Measurements from ENCODE around the gene CHST5. TPM values are rescaled to one million over a fixed set of nuclear protein-coding genes. Genes with fewer than 3 reads are reported as not detected.
"Not testable (repeated sequence)": the region's sequence is repeated elsewhere in the genome, so short reads cannot be mapped to it uniquely, and the experiment has no call there.

Gene CHST5
- total and polyA plus RNA-seq, 7 experiments from 2014 or later, result not detected

DNA sequence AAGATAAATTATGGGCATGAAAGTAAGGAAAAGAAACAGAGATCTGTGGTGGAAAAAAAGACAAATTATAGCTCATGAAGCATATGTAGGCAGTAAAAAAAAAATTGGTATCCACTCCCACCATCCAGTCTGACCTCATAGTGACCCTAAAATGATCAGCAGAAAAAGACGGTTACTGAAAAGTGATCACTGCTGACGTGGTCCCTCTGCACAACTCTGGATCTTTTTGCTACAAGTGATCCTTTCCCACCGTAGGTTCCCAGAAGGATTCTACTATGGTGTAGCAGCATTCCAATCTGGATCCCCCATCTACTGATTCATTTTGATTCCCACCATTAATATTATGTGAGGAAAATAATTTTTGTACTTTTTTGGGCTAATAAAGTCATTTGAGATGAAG lies 29.8 kb downstream of the CHST5 start:
- Histone ChIP-seq H3K9me3 (ENCODE audit: control insufficient read depth in 2 of 3, low read length in 3 of 3) (no peaks in the 10 kb centered on the region), H3K4me3 (ENCODE audit: low read length) (no peak overlapping the region), H3K27ac (ENCODE audit: low read depth, low read length) (no peak overlapping the region), H3K27me3 (ENCODE audit: control insufficient read depth in 2 of 2, insufficient read depth in 2 of 2, low read length in 2 of 2) (no peaks in the 10 kb centered on the region), H3K4me1 (ENCODE audit: control insufficient read depth in 2 of 2, insufficient read depth in 2 of 2, low read length in 2 of 2) (no peaks in the 10 kb centered on the region), H3K36me3 (ENCODE audit: control insufficient read depth in 2 of 3, insufficient read depth in 3 of 3, low read length in 3 of 3) (no peaks in the 10 kb centered on the region)
- Mint-ChIP-seq H3K4me1 (no peaks in the 10 kb centered on the region), H3K27ac (no peak overlapping the region), H3K27me3 (peaks cover 5 to 27% (median 11%) of the 10 kb centered on the region in 5 donors), H3K36me3 (no peaks in the 10 kb centered on the region), H3K4me3 (no peak overlapping the region), H3K9me3 (no peaks in the 10 kb centered on the region)
- ChIA-PET POLR2A (no interaction called here), CTCF (no interaction called here)
- ATAC-seq (no peak), DNase-seq (no peak)
- intact Hi-C loops (cut with micrococcal nuclease), result no loop called here

DNA sequence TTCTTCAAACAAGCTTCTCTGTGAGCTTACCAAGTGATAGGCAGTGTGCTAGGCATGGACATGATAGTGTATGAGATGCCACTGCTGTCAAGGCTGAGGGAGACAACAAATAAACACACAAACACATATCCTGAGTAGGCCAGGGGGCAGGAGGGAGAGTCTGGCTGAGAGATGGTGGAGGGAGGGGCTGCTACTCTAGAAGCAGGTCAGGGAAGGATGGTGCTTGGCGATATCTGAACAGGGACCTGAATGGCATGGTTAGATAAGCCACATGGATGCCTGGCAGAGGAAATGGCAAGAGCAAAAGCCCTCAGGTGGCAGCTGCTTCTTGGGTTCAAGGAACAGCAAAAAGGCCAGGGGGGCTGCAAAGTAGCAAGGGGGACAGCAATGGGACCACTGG lies 32.1 kb downstream of the CHST5 start:
- Histone ChIP-seq H3K4me1 (ENCODE audit: control insufficient read depth in 2 of 2, insufficient read depth in 2 of 2, low read length in 2 of 2) (no peaks in the 10 kb centered on the region), H3K4me3 (ENCODE audit: low read length) (no peak overlapping the region), H3K36me3 (ENCODE audit: control insufficient read depth in 2 of 3, insufficient read depth in 3 of 3, low read length in 3 of 3) (no peaks in the 10 kb centered on the region), H3K9me3 (ENCODE audit: control insufficient read depth in 2 of 3, low read length in 3 of 3) (no peaks in the 10 kb centered on the region), H3K27ac (ENCODE audit: low read depth, low read length) (no peak overlapping the region), H3K27me3 (ENCODE audit: control insufficient read depth in 2 of 2, insufficient read depth in 2 of 2, low read length in 2 of 2) (no peaks in the 10 kb centered on the region)
- ChIA-PET CTCF (no interaction called here), POLR2A (interaction anchor here (2.0 kb wide), 1 partner anchor 13 kb away, joined by 5 read pairs; no protein-coding TSS in a partner anchor)
- ATAC-seq, result no peak
- DNase-seq, result no peak
- no peaks in the 10 kb centered on the region for H3K4me1 Mint-ChIP-seq
- intact Hi-C loops (cut with micrococcal nuclease), result no loop called here
- H3K27me3 Mint-ChIP-seq, result peaks cover 5 to 32% (median 11%) of the 10 kb centered on the region in 5 donors
- H3K36me3 Mint-ChIP-seq, result no peaks in the 10 kb centered on the region
- no peak overlapping the region for H3K4me3 Mint-ChIP-seq
- no peaks in the 10 kb centered on the region for H3K9me3 Mint-ChIP-seq
- H3K27ac Mint-ChIP-seq, result no peak overlapping the region

DNA sequence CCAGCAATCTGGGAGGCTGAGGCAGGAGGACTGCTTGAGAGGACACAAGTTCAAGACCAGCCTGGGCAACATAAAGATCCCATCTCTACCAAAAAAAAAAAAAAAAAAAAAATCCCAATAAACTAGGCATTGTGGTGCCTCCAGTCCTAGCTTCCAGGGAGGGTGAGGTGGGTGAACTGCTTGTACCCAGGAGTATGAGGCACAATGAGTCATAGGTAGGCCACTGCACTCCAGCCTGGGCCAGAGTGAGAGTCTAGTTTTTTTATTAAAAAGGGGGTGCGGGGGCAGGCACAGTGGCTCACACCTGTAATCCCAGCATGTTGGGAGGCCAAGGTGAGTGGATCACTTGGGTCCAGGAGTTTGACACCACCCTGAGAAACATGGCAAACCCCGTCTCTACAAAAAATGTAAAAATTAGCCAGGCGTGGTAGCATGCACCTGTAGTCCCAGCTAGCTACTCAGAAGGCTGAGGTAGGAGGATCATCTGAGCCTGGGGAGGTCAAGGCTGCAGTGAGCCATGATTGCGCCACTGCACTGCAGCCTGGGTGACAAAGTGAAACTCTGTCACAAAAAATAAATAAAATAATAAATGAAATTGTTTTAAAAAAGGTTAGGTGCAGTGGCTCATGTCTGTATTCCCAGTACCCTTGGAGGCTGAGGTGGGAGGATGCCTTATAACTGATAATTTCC lies 32.8 kb downstream of the CHST5 start:
- Mint-ChIP-seq H3K36me3 (no peaks in the 10 kb centered on the region), H3K27ac (no peak overlapping the region), H3K4me1 (no peaks in the 10 kb centered on the region), H3K4me3 (no peak overlapping the region), H3K27me3 (peaks cover 4 to 25% (median 11%) of the 10 kb centered on the region in 5 donors), H3K9me3 (no peaks in the 10 kb centered on the region)
- H3K27ac ChIP-seq (ENCODE audit: low read depth, low read length), result no peak overlapping the region
- H3K9me3 ChIP-seq (ENCODE audit: control insufficient read depth in 2 of 3, low read length in 3 of 3), result no peaks in the 10 kb centered on the region
- H3K4me1 ChIP-seq (ENCODE audit: control insufficient read depth in 2 of 2, insufficient read depth in 2 of 2, low read length in 2 of 2), result no peaks in the 10 kb centered on the region
- H3K36me3 ChIP-seq (ENCODE audit: control insufficient read depth in 2 of 3, insufficient read depth in 3 of 3, low read length in 3 of 3), result no peaks in the 10 kb centered on the region
- H3K4me3 ChIP-seq (ENCODE audit: low read length), result no peak overlapping the region
- DNase-seq (no peak), ATAC-seq (no peak)
- no peaks in the 10 kb centered on the region for H3K27me3 ChIP-seq (ENCODE audit: control insufficient read depth in 2 of 2, insufficient read depth in 2 of 2, low read length in 2 of 2)
- intact Hi-C loops (cut with micrococcal nuclease), result no loop called here
- CTCF ChIA-PET, result no interaction called here
- POLR2A ChIA-PET, result interaction anchor here (0.8 to 2.0 kb wide), 2 partner anchors 14 to 1811 kb away, joined by 3 to 5 read pairs; no protein-coding TSS in a partner anchor

DNA sequence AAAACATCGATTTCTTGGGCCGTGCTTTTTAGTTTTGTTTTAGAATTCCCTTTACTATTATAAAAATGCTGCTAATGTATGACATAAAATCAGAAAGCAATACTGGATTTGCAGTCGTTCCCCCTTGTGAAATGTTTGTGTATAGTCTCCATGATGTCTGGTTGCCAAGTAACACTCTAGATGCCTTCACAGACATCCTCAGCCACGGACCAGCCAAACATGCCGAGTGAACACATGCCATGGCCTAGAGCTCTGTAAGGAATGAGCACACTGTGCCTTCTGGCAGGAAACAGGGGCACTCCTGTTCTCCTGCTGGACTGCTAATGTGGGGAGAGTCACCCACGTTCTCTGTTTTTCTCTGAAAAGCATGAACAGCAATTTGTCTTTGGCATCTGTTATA lies 34.1 kb downstream of the CHST5 start:
- DNase-seq; H3K36me3 Mint-ChIP-seq; H3K9me3 ChIP-seq (ENCODE audit: control insufficient read depth in 2 of 3, low read length in 3 of 3); H3K4me3 Mint-ChIP-seq; H3K4me1 Mint-ChIP-seq; H3K27ac ChIP-seq (ENCODE audit: low read depth, low read length); CTCF ChIA-PET; ATAC-seq; H3K9me3 Mint-ChIP-seq; intact Hi-C loops (cut with micrococcal nuclease); H3K27me3 ChIP-seq (ENCODE audit: control insufficient read depth in 2 of 2, insufficient read depth in 2 of 2, low read length in 2 of 2); H3K36me3 ChIP-seq (ENCODE audit: control insufficient read depth in 2 of 3, insufficient read depth in 3 of 3, low read length in 3 of 3); H3K4me1 ChIP-seq (ENCODE audit: control insufficient read depth in 2 of 2, insufficient read depth in 2 of 2, low read length in 2 of 2); POLR2A ChIA-PET; H3K4me3 ChIP-seq (ENCODE audit: low read length); H3K27ac Mint-ChIP-seq: not testable (repeated sequence)
- peaks cover 5 to 30% (median 14%) of the 10 kb centered on the region in 5 donors for H3K27me3 Mint-ChIP-seq

DNA sequence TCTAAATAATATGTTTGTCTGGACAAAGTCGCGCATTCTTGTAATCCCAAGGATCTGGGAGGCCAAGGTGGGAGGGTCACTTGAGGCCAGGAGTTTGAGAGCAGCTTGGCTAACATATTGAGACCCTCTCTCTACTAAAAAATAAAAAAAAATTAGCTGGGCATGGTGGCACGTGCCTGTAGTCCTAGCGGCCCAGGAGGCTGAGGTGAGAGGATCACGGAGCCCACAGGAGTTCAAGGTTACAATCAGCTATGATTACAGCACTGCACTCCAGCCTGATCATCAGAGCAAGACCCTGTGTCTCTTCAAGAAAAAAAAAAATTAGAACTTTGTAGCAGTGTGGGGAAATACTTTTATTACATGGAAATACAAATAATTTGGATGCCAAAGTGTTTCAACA lies 34.5 kb downstream of the CHST5 start:
- intact Hi-C loops (cut with micrococcal nuclease), result no loop called here
- ATAC-seq (no peak), DNase-seq (no peak)
- H3K9me3 Mint-ChIP-seq, result no peaks in the 10 kb centered on the region
- Histone ChIP-seq H3K27me3 (ENCODE audit: control insufficient read depth in 2 of 2, insufficient read depth in 2 of 2, low read length in 2 of 2) (no peaks in the 10 kb centered on the region), H3K4me1 (ENCODE audit: control insufficient read depth in 2 of 2, insufficient read depth in 2 of 2, low read length in 2 of 2) (no peaks in the 10 kb centered on the region), H3K36me3 (ENCODE audit: control insufficient read depth in 2 of 3, insufficient read depth in 3 of 3, low read length in 3 of 3) (no peaks in the 10 kb centered on the region), H3K9me3 (ENCODE audit: control insufficient read depth in 2 of 3, low read length in 3 of 3) (no peaks in the 10 kb centered on the region), H3K27ac (ENCODE audit: low read depth, low read length) (no peak overlapping the region), H3K4me3 (ENCODE audit: low read length) (no peak overlapping the region)
- peaks cover 5 to 29% (median 12%) of the 10 kb centered on the region in 5 donors for H3K27me3 Mint-ChIP-seq
- H3K4me3 Mint-ChIP-seq, result no peak overlapping the region
- no peak overlapping the region for H3K27ac Mint-ChIP-seq
- ChIA-PET CTCF (no interaction called here), POLR2A (no interaction called here)
- H3K36me3 Mint-ChIP-seq, result no peaks in the 10 kb centered on the region
- no peaks in the 10 kb centered on the region for H3K4me1 Mint-ChIP-seq

DNA sequence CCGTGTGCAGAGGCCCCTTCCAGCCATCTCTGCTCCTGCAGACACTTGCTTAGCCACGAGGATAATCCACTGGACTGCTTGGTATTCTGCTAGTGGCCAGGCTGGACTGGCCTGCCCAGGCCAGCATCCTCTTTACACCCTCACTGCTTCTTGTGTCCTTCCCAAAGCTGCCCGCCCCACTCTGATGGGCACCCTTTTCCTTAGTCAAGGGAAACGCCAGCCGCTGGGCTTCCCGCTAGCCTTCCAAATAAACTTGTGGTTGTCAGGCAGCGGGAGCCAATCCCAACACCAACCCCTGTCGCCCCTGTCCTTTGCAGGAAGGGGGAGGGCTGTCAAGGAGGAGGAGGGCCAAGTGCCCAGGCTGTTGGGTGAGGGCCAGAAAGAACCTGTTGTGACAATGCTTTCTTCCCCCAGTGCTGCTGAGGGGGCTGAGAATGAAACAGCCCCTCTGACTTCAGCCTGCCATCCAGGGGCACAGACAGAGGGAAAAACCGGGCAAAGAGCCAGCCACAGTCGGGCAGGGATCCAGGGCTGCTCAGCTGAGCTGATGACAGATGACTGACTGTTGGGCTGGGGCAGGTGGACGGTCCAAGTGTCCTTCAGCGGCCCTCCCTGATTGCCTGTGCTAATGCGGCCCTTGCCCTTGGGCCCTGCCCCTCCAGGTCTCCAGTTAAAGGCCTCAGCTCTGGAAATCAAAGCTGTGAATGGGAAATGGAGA lies 37.1 kb downstream of the CHST5 start:
- H3K36me3 Mint-ChIP-seq; H3K4me1 ChIP-seq (ENCODE audit: control insufficient read depth in 2 of 2, insufficient read depth in 2 of 2, low read length in 2 of 2); POLR2A ChIA-PET; H3K27ac ChIP-seq (ENCODE audit: low read depth, low read length); intact Hi-C loops (cut with micrococcal nuclease); H3K27me3 ChIP-seq (ENCODE audit: control insufficient read depth in 2 of 2, insufficient read depth in 2 of 2, low read length in 2 of 2); H3K9me3 Mint-ChIP-seq; H3K27ac Mint-ChIP-seq; H3K4me3 ChIP-seq (ENCODE audit: low read length); DNase-seq; H3K4me1 Mint-ChIP-seq; ATAC-seq; CTCF ChIA-PET; H3K36me3 ChIP-seq (ENCODE audit: control insufficient read depth in 2 of 3, insufficient read depth in 3 of 3, low read length in 3 of 3); H3K9me3 ChIP-seq (ENCODE audit: control insufficient read depth in 2 of 3, low read length in 3 of 3); H3K4me3 Mint-ChIP-seq: not testable (repeated sequence)
- H3K27me3 Mint-ChIP-seq, result peaks cover 9 to 37% (median 19%) of the 10 kb centered on the region in 5 donors

DNA sequence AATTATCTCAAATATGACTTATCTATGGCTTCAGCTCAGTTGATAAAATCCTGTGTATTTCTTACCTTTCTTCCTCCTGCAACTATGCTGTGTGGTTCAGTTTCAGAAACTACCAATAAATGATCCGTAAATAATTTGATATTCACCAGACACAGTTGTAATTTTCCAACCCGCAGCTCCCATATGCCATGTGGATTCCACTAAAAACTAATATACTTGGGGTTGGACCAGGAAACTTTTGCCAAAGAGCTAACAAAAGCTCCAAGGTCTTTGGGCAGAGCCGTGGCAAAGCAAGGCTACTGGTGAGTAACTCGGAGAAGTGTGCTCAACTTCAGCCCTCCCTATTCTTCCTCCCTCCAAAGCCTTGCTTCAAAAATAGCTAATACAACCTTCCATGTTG lies 38.4 kb downstream of the CHST5 start:
- no peaks in the 10 kb centered on the region for H3K4me1 ChIP-seq (ENCODE audit: control insufficient read depth in 2 of 2, insufficient read depth in 2 of 2, low read length in 2 of 2)
- no peak overlapping the region for H3K27ac ChIP-seq (ENCODE audit: low read depth, low read length)
- H3K9me3 ChIP-seq (ENCODE audit: control insufficient read depth in 2 of 3, low read length in 3 of 3), result no peaks in the 10 kb centered on the region
- intact Hi-C loops (cut with micrococcal nuclease), result no loop called here
- CTCF ChIA-PET, result interaction anchor here (0.7 kb wide), 1 partner anchor 13 kb away, joined by 5 read pairs; no protein-coding TSS in a partner anchor
- POLR2A ChIA-PET, result interaction anchor here (0.6 kb wide), 1 partner anchor 1691 kb away, joined by 5 read pairs; no protein-coding TSS in a partner anchor
- no peak for DNase-seq
- H3K27me3 ChIP-seq (ENCODE audit: control insufficient read depth in 2 of 2, insufficient read depth in 2 of 2, low read length in 2 of 2), result no peaks in the 10 kb centered on the region
- H3K36me3 ChIP-seq (ENCODE audit: control insufficient read depth in 2 of 3, insufficient read depth in 3 of 3, low read length in 3 of 3), result no peaks in the 10 kb centered on the region
- H3K4me3 ChIP-seq (ENCODE audit: low read length), result no peak overlapping the region
- Mint-ChIP-seq H3K27ac (no peak overlapping the region), H3K4me1 (peaks cover 6 to 8% (median 7%) of the 10 kb centered on the region in 7 donors), H3K27me3 (peaks cover 21 to 43% (median 28%) of the 10 kb centered on the region in 5 donors), H3K4me3 (no peak overlapping the region), H3K36me3 (no peaks in the 10 kb centered on the region), H3K9me3 (no peaks in the 10 kb centered on the region)
- ATAC-seq, result no peak
